ENCODE measurements around the gene MEAF6. TPM values are rescaled to one million over a fixed set of nuclear protein-coding genes. Genes with fewer than 3 reads are reported as not detected.
"Not testable (repeated sequence)": the region's sequence is repeated elsewhere in the genome, so short reads cannot be mapped to it uniquely, and the experiment has no call there.

MEAF6 gene
- total RNA-seq, 1 experiment from 2014 or later = 38.3 TPM

DNA sequence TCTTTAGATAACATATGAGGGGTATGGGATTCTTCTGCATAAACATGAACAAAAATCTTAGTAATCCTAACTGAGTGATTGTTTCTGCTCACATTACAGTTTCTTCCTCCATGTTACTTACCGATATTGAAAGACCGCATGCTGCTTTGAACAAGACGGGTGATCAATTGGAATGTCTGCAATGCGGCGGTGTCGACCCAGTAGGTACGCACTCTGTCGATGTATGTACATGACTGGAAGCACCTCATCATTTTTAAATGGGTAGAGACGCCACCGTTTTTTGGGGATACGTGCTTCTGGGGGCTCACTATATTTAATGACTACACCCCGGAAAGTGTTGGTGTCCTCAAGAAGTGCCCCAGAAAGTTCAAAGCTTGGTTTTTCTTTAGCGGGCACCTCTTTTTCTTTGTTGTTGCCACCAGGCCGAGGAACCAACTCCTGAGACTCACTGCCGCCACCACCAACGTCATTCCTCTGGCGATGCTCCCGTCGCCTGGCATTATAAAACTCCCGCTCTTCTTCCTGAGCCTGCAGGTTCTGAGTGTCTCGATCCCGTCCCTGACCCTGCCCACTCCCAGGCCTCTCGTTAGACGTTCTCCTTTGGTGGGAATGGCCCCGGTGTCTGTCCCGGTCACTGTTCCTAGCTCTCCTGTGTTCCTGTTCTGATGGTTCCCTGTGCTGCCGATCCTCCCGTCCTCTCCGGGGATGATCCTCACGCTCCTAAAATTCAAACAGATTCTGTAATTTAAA is 25.6 kb upstream of the MEAF6 start:
- DNase-seq = no peak
- ChIA-PET CTCF (no interaction called here), POLR2A (no interaction called here)
- no peaks in the 10 kb centered on the region; the same call in 1 of the 2 replicates for H3K36me3 ChIP-seq (ENCODE audit: control insufficient read depth, insufficient read depth, low read length)
- Mint-ChIP-seq H3K4me3 (ENCODE audit: unreplicated experiment) (no peak overlapping the region), H3K27ac (ENCODE audit: unreplicated experiment) (no peak overlapping the region), H3K9me3 (ENCODE audit: unreplicated experiment) (no peaks in the 10 kb centered on the region), H3K27me3 (ENCODE audit: insufficient read depth, unreplicated experiment) (no peaks in the 10 kb centered on the region), H3K36me3 (ENCODE audit: insufficient read depth, unreplicated experiment) (peaks cover 37% of the 10 kb centered on the region), H3K4me1 (ENCODE audit: low read depth, unreplicated experiment) (peaks cover 6% of the 10 kb centered on the region)
- intact Hi-C loops (cut with micrococcal nuclease; ENCODE audit: unreplicated experiment) = no loop called here
- TF ChIP-seq, protein P1, sequence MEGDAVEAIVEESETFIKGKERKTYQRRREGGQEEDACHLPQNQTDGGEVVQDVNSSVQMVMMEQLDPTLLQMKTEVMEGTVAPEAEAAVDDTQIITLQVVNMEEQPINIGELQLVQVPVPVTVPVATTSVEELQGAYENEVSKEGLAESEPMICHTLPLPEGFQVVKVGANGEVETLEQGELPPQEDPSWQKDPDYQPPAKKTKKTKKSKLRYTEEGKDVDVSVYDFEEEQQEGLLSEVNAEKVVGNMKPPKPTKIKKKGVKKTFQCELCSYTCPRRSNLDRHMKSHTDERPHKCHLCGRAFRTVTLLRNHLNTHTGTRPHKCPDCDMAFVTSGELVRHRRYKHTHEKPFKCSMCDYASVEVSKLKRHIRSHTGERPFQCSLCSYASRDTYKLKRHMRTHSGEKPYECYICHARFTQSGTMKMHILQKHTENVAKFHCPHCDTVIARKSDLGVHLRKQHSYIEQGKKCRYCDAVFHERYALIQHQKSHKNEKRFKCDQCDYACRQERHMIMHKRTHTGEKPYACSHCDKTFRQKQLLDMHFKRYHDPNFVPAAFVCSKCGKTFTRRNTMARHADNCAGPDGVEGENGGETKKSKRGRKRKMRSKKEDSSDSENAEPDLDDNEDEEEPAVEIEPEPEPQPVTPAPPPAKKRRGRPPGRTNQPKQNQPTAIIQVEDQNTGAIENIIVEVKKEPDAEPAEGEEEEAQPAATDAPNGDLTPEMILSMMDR (IDR thresholded peaks at IDR 0.05; ENCODE audit: insufficient read depth in 1 of 2, low read depth in 1 of 2, low read length in 1 of 2, severe bottlenecking in 1 of 2, unreplicated experiment in 1 of 2) = no peak
- no peak overlapping the region for H3K4me3 ChIP-seq (ENCODE audit: low read depth, low read length)
- no peaks in the 10 kb centered on the region for H3K9me3 ChIP-seq
- H3K27me3 ChIP-seq (replicated peaks; ENCODE audit: control insufficient read depth, insufficient read depth, low read length) = no peaks in the 10 kb centered on the region
- no TSS peak for BruUV-seq (replicated peaks)
- H3K4me1 ChIP-seq = no peaks in the 10 kb centered on the region

DNA sequence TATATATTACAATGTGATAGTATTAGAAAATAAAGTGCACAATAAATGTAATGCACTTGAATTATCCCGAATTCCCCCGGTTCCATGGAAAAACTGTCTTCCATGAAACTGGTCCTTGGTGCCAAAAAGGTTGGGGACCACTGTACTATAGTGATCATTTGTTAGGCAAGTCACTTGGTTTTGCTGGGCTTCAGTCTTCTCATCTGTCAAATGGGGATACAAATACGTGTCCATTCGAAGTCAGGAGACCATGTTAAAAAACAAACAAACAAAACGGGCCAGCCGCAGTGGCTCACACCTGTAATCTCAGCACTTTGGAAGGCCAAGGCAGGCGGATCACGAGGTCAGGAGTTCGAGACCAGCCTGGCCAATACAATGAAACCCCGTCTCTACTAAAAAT is 24.6 kb upstream of the MEAF6 start:
- H3K4me3 Mint-ChIP-seq (ENCODE audit: unreplicated experiment); H3K36me3 ChIP-seq (ENCODE audit: control insufficient read depth, insufficient read depth, low read length); H3K27ac Mint-ChIP-seq (ENCODE audit: unreplicated experiment); BruUV-seq (replicated peaks); H3K4me1 ChIP-seq; H3K27me3 Mint-ChIP-seq (ENCODE audit: insufficient read depth, unreplicated experiment); H3K9me3 ChIP-seq; DNase-seq; H3K4me3 ChIP-seq (ENCODE audit: low read depth, low read length); CTCF ChIA-PET; H3K9me3 Mint-ChIP-seq (ENCODE audit: unreplicated experiment); H3K27me3 ChIP-seq (replicated peaks; ENCODE audit: control insufficient read depth, insufficient read depth, low read length); intact Hi-C loops (cut with micrococcal nuclease; ENCODE audit: unreplicated experiment): not testable (repeated sequence)
- POLR2A ChIA-PET = interaction anchor here (0.8 kb wide), 1 partner anchor 65 kb away, joined by 8 read pairs; no protein-coding TSS in a partner anchor
- peaks cover 35% of the 10 kb centered on the region for H3K36me3 Mint-ChIP-seq (ENCODE audit: insufficient read depth, unreplicated experiment)
- peaks cover 14% of the 10 kb centered on the region for H3K4me1 Mint-ChIP-seq (ENCODE audit: low read depth, unreplicated experiment)

DNA sequence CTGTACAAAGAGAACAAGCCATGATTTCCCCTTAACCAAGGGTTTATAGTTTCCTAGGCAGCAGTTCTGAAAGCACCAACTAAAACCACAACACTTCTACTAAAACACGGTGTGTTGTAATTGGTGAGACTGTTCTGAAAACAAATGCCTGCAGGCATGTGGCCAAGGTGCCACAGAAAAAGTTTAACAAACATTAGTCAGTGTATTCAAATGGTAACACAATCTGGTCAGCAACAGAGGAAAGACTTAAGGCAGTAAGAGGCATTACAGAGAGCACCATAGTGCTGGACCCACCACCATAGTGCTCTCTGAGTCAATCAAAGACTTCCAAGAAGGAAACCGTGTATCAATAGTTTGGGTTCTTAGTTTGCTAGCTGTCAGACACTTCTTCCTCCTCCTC is 22.8 kb upstream of the MEAF6 start:
- Mint-ChIP-seq H3K36me3 (ENCODE audit: insufficient read depth, unreplicated experiment) (peaks cover 37% of the 10 kb centered on the region), H3K27ac (ENCODE audit: unreplicated experiment) (no peak overlapping the region), H3K27me3 (ENCODE audit: insufficient read depth, unreplicated experiment) (no peaks in the 10 kb centered on the region), H3K4me3 (ENCODE audit: unreplicated experiment) (no peak overlapping the region), H3K4me1 (ENCODE audit: low read depth, unreplicated experiment) (peaks cover 17% of the 10 kb centered on the region), H3K9me3 (ENCODE audit: unreplicated experiment) (no peaks in the 10 kb centered on the region)
- H3K36me3 ChIP-seq (ENCODE audit: control insufficient read depth, insufficient read depth, low read length) = no peaks in the 10 kb centered on the region; the same call in 1 of the 2 replicates
- H3K9me3 ChIP-seq = no peaks in the 10 kb centered on the region
- no peaks in the 10 kb centered on the region for H3K27me3 ChIP-seq (replicated peaks; ENCODE audit: control insufficient read depth, insufficient read depth, low read length)
- ChIA-PET CTCF (no interaction called here), POLR2A (no interaction called here)
- BruUV-seq (replicated peaks) = TSS peak; percentile 19
- intact Hi-C loops (cut with micrococcal nuclease; ENCODE audit: unreplicated experiment) = no loop called here
- TF ChIP-seq, protein P1 (IDR thresholded peaks at IDR 0.05; ENCODE audit: insufficient read depth in 1 of 2, low read depth in 1 of 2, low read length in 1 of 2, severe bottlenecking in 1 of 2, unreplicated experiment in 1 of 2) = no peak
- peaks cover 9% of the 10 kb centered on the region for H3K4me1 ChIP-seq
- H3K4me3 ChIP-seq (ENCODE audit: low read depth, low read length) = no peak overlapping the region
- no peak for DNase-seq

Data from Caco-2 (cell line).